IPS-NIHi11 (cell line): Measurements from ENCODE around the gene FCGBP.

Experiments used
- DNase-seq: peaks from one replicate; pipeline ENCODE4 v3.0.0; 2012; ENCODE audit warnings: mixed read lengths, low spot score

Gene FCGBP

GRCh38 chr19:39946532-39946931 lies 12.1 kb upstream of the FCGBP start:
- no peak for DNase-seq

- no peak for DNase-seq
Observed at GRCh38 chr19:39943586-39943985, 9.2 kb upstream of the FCGBP start.

GRCh38 chr19:39942366-39942730 lies 7.9 kb upstream of the FCGBP start:
- DNase-seq = no peak

- DNase-seq = no peak
Observed at GRCh38 chr19:39941615-39942365, 7.4 kb upstream of the FCGBP start.

DNA sequence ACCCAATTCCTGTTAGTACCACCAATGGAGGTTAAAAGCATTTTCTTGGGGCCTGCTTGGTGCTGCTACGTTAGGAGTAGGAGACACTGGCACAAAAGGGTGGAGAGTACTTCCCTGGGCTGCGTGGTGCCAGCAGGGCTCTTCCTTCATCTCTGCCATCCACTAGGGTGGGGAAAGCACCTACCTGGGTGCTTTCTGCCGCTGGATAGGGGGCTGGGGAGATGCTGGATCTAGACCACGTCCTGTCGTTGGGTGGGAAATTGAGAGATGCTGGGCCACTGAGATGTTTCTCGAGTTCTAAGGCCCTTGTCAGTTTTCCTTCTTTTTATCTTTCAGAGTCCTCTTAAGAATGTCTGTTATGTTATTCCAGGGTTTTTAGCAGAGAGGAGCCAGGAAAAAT lies 6.7 kb upstream of the FCGBP start:
- DNase-seq = no peak

DNA sequence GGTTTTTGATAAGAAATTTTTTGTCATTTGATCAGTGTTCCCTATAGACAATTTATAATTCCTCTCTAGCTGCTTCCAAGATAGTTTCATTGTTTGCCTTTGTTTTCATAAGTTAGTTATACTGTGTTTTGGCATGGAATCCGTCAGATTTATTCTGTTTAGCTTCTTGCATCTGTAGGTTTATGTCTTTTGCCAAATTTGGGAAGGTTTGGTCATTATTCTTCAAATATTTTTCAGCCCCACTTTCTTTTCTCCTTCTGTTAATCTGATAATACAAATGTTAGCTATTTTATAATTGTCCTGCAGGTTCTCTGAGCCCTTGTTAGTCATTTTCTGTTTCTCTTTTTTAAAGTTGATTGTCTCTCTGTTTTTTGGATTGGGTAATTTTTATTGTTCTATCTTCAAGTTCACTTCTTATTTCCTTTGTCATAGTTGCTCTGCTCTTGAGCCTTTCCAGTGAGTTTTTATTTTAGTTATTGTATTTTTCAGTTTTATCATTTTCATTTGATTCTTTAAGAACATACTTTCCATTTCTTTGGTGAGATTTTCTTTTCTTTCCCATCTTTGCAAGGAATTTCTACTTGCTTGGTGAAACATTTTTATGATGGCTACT lies 5.9 kb upstream of the FCGBP start:
- no peak for DNase-seq

GRCh38 chr19:39939556-39939955 lies 5.1 kb upstream of the FCGBP start:
- no peak for DNase-seq

DNA sequence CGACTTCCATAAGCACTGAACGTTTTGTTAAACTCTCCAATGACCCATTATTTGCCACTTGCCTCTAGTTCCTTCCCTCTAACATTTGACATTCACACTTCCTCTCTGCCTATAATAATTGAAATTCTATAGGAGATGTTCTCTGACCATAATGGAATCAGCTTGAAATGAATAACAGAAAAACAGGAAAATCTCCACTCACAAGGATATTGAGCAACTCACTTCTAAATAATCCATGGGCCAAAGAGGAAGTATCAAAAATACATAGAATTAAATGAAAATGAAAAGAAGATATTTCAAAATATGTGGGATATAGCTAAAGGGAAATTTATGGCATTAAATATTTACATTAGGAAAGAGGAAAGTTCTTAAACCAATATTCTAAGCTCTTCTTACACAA lies 3.4 kb upstream of the FCGBP start:
- no peak for DNase-seq

- DNase-seq = no peak
Observed at GRCh38 chr19:39937094-39937720, 2.8 kb upstream of the FCGBP start.

- DNase-seq = no peak
Observed at GRCh38 chr19:39936622-39937021, 2.2 kb upstream of the FCGBP start.

DNA sequence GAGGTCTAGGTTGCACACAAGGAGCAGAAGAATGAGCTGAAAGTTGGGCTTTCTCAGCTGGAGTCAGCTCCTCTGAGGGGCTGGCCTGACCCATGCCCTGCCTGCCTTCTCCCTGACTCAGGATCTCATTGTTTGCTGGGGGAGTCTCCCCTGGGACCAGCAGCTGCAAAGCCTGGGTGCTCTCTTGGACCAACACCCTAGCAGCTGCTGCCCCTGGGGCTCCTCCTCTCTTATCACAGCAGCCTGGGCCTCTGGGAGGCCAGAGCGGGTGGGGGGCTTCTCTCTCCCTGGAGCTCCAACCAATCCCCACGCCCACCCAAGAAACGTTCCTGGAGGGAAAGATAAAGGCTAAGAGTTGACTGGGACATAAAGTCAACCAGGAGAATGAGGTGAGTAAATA lies 1.6 kb upstream of the FCGBP start:
- DNase-seq = no peak

DNA sequence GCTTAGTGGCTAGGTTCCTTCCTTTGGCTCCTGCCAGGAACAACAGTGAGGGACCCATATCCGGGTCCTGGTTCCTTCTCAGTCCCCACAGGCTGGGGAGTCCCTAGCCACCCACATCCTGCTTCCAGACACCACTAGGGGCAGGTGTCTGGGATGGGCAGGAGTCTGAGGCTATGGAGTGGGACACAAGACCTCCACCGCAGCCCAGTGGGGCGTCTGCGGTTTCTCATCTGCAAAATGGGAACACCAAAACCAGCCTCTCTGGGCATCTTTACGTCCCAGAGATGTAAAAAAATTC lies 879 bp upstream of the FCGBP start:
- DNase-seq = no peak

DNA sequence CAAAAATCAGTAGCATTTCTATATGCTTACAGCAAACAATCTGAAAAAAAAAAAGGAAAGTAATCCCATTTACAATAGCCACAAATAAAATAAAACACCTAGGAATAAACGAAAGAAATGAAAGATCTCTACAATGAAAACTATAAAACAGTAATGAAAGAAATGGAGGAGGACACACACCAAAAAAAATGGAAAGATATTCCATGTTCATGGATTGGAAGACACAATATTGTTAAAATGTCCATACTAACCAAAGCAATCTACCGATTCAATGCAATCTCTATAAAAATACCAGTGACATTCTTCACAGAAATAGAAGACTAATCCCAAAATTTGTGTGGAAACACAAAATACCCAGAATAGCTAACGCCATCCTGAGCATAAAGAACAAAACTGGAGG lies 4.7 kb downstream of the FCGBP start:
- DNase-seq = no peak

- no peak for DNase-seq
Observed at GRCh38 chr19:39928357-39928725, 6.1 kb downstream of the FCGBP start.

DNA sequence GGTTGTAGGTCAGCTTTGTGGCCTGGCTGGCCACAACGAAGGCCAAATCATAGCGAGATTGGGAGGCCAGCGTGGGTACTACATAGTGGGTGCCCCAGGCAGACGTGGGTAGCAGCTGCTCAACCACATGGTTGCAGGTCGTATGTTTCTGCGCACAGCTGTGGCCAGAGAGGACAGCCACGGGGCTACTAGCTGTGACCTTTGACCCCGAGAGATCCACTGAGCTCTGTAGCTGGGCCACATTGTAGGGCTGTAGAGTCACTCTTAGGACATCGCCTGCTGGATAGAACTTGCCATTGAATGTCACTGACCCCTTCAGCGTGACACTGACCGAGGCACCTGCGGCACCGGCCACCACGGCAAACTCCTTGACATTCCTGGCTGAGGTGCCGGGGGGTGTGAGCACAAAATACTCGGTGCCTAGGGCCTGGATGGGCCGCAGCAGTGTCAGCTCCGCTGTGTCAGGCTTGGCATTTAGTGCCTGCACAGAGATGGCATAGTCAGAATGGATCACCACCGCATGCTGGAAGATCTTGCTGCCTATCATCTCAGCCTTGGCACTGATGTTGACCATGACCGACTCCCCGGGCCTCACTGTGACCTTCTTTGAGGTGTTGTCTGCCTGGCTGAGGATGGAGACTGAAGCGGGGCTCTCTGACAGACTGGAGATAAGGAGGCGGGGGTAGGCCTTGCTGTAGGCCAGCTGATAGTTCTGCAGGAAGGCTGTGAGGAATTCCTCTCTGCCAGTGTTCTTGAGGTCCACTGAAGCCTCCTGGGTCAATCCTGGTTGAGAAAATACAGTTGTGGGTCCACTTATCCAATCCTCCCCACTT lies 6.7 kb downstream of the FCGBP start:
- DNase-seq = no peak

DNA sequence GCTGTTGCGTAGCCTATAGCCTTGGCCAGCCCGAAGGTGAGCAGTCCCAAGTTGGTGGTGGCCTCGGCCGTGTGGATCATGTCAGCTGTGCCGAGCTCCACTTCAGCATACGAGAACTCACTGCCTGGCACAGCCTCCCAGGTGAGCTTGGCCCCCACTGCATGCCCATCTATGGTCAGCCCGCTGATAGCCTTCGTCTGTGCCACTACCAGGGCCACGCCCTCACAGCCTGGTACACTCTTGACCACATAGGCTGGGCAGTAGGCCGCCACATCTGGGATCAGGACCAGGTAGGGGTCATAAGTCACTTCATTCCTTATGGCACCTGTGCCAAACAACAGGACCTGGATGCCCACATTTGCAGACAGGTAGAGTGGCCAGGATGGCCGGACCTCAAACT lies 7.4 kb downstream of the FCGBP start:
- DNase-seq = no peak

DNA sequence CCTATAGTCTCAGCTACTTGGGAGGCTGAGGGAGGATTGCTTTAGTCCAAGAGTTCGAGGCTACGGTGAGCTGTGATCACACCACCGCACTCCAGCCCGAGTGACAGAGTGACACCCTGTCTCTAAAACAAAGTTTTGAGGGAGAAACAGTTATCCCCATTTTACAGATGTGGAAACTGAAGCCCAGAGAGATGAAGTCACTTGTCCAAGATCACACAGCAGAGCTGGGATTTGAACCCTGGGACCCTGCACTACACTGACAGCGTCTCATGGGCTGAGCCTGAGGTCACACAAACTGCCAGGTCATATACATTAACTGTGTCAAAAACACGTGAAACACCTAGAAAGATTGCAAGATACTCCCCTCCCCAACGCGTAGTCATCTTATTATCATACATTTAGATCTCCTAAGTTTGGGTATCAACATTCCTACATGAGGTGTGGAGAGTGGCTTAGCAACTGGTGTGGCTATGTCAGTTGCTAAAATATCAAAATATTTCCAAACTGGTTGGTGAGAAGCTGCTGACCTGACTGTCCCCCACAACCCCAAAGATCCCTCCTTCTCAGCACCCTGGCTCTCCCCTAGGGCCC lies 8.2 kb downstream of the FCGBP start:
- DNase-seq = no peak

DNA sequence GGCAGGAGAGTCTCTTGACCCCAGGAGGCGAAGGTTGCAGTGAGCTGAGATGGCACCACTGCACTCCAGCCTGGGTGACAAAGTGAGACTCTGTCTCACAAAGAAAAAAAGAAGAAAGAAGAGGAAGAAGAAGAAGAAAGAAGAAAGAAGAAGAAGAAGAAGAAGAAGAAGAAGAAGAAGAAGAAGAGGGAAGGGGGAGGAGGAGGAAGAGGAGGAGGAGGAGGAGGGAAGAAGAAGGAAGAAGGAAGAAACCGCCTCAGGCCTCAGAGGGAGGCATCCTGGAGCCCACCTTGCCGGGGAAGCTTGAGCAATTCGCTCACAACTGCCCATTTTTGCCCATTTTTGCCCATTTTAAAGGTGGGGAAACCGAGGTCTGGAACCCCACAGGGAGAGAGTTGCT lies 9.5 kb downstream of the FCGBP start:
- DNase-seq = no peak

- DNase-seq = no peak
Observed at GRCh38 chr19:39924389-39924788, 10.0 kb downstream of the FCGBP start.

- DNase-seq = no peak
Observed at GRCh38 chr19:39923862-39924261, 10.6 kb downstream of the FCGBP start.

DNA sequence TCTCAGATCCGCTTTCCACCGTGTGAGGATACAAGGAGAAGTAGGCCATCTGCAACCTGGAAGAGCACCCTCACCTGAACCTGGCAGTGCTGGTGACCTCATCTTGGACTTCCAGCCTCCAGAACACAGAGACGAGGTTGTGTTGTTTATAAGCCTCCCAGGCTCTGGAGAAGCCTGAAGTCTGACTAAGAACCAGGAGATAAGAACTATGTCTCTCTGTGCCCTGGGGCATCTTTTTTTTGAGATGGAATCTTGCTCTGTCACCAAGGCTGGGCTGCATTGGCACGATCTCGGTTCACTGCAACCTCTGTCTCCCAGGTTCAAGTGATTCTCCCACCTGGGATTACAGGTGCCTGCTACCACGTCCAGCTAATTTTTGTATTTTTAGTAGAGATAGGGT lies 14.5 kb downstream of the FCGBP start:
- DNase-seq = no peak

GRCh38 chr19:39918183-39918651 lies 16.2 kb downstream of the FCGBP start:
- DNase-seq = no peak
